Panc1 (cell line): ENCODE results near the gene RAPGEFL1. TPM values are rescaled to one million over a fixed set of nuclear protein-coding genes. Genes with fewer than 3 reads are reported as not detected.
"Not testable (repeated sequence)": the region's sequence is repeated elsewhere in the genome, so short reads cannot be mapped to it uniquely, and the experiment has no call there.

ENCODE experiments used
- ATAC-seq: fragments of 200-7000 bp; cut with Tn5 transposase; 2 replicates; pipeline ENCODE4 v1.9.1; 2020; ENCODE audit warnings: mild to moderate bottlenecking, moderate library complexity
- BruUV-seq: library from RNA; stranded (reverse); fragments of 400-500 nt; replicated peaks from 2 replicates; lab custom pipeline; 2021; lab: Mats Ljungman, UMichigan
- CTCF ChIA-PET: fragments of 300-600 bp; sonication (Branson Sonifier 250); formaldehyde crosslinking; loops from one replicate; lab custom pipeline; 2022; ENCODE audit warnings: antibody characterized with exemption; lab: Charles Lee
- POLR2A ChIA-PET: fragments of 300-600 bp; sonication (Branson Sonifier 250); formaldehyde crosslinking; loops from one replicate; lab custom pipeline; 2022; ENCODE audit warnings: antibody characterized with exemption; lab: Charles Lee
- DNase-seq: peaks from one replicate; pipeline ENCODE4 v3.0.0-alpha.2; 2010; ENCODE audit warnings: low read depth, low spot score
- H3K27ac ChIP-seq: 2 replicates; pipeline ENCODE4 v1.5.1; 2011; ENCODE audit warnings: mild to moderate bottlenecking, low read length, inconsistent platforms
- H3K27me3 ChIP-seq: fragments of 200-500 bp; sonication (Bioruptor generic); 2 replicates; pipeline ENCODE4 v1.6.0; 2014; ENCODE audit warnings: low read length, inconsistent platforms; ENCODE audit not compliant: control insufficient read depth, insufficient read depth
- H3K36me3 ChIP-seq: fragments of 200-500 bp; sonication (Bioruptor generic); 2 replicates; pipeline ENCODE4 v1.5.1; 2014; ENCODE audit warnings: inconsistent platforms, mild to moderate bottlenecking, low read length, moderate library complexity; ENCODE audit not compliant: control insufficient read depth, insufficient read depth
- H3K4me1 ChIP-seq: 2 replicates; pipeline ENCODE4 v1.5.1; 2011; ENCODE audit warnings: inconsistent platforms, mild to moderate bottlenecking, low read length, moderate library complexity; ENCODE audit not compliant: control insufficient read depth, insufficient read depth
- H3K4me3 ChIP-seq, 2 experiments: 2 replicates each; pipeline ENCODE4 v1.5.1; 2011 to 2012; ENCODE audit warnings: low read depth in 2 of 2, low read length in 2 of 2, mild to moderate bottlenecking in 2 of 2, inconsistent platforms in 1 of 2, moderate library complexity in 1 of 2
- H3K9me3 ChIP-seq: fragments of 200-500 bp; sonication (Bioruptor generic); 2 replicates; pipeline ENCODE4 v1.5.1; 2014; ENCODE audit warnings: low read depth, mild to moderate bottlenecking, inconsistent platforms, low read length, moderate library complexity; ENCODE audit not compliant: control insufficient read depth, insufficient read depth
- POLR2AphosphoS5 ChIP-seq: IDR thresholded peaks from 2 replicates; pipeline ENCODE4 v1.6.1; 2012; ENCODE audit warnings: mild to moderate bottlenecking, low read depth, low read length, moderate library complexity
- SIN3A ChIP-seq: IDR thresholded peaks from 2 replicates; pipeline ENCODE4 v1.6.1; 2012; ENCODE audit warnings: low read depth, mild to moderate bottlenecking, low read length, moderate library complexity, borderline replicate concordance; ENCODE audit not compliant: insufficient read depth
- TCF7L2 ChIP-seq: IDR thresholded peaks from 2 replicates; pipeline ENCODE4 v1.6.1; 2011; ENCODE audit warnings: mild to moderate bottlenecking, low read depth, low read length, inconsistent platforms
- in situ Hi-C: cut with HindIII; loops from 2 replicates; pipeline ENCODE4 v1.10.0; 2016; ENCODE audit warnings: low sequenced_read_pairs, low pct_unique_long_range_greater_than_20kb
- intact Hi-C: fragments of 100-400 bp; cut with micrococcal nuclease; formaldehyde crosslinking; loops from one replicate; pipeline ENCODE4 v1.10.0; 2022; ENCODE audit not compliant: unreplicated experiment
- total RNA-seq: library from RNA; stranded (reverse); gene quantifications from one replicate; pipeline ENCODE4 v1.2.1, GENCODE V29; 2021; ENCODE audit not compliant: unreplicated experiment
- TF ChIP-seq, protein P1 (sequence below): fragments of 450-650 bp; IDR thresholded peaks from 2 replicates; pipeline ENCODE4 v1.5.1; 2017; ENCODE audit warnings: mild to moderate bottlenecking
- TF ChIP-seq, protein P2 (sequence below), 2 experiments: IDR thresholded peaks; 2 replicates each; pipeline ENCODE4 v1.6.1; 2011 to 2012; ENCODE audit warnings: low read depth in 2 of 2, control low read depth in 1 of 2, low read length in 1 of 2, mild to moderate bottlenecking in 1 of 2, moderate library complexity in 1 of 2; ENCODE audit not compliant: insufficient read depth in 1 of 2

Gene RAPGEFL1
- total RNA-seq, 1 experiment from 2014 or later: 6.5 TPM

DNA sequence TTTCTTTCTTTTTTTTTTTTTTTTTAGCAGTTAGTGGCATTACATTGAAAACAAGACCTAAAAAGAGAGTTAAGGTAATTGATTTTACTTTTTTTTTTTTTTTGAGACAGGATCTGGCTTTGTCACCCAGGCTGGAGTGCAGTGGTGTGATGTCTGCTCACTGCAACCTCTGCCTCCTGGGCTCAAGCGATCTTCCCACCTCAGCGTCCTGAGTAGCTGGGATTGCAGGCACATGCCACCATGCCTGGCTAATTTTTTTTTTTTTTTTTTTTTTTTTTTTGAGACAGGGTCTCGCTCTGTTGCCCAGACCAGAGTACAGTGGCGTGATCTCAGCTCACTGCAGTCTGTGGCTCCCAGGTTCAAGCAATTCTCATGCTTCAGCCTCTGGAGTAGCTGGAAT is 54.7 kb downstream of the RAPGEFL1 start:
- CTCF ChIA-PET: interaction anchor here (0.6 to 1.2 kb wide), 3 partner anchors 13 to 220 kb away, joined by 4 to 6 read pairs (median 5); no protein-coding TSS in a partner anchor
- H3K36me3 ChIP-seq, H3K9me3 ChIP-seq, DNase-seq, H3K4me3 ChIP-seq, in situ Hi-C loops, intact Hi-C loops, H3K4me1 ChIP-seq, BruUV-seq, H3K27me3 ChIP-seq, H3K27ac ChIP-seq, ATAC-seq: not testable (repeated sequence)
- POLR2A ChIA-PET: interaction anchor here (0.6 kb wide), 2 partner anchors 29 to 30 kb away, joined by 3 to 4 read pairs; no protein-coding TSS in a partner anchor

DNA sequence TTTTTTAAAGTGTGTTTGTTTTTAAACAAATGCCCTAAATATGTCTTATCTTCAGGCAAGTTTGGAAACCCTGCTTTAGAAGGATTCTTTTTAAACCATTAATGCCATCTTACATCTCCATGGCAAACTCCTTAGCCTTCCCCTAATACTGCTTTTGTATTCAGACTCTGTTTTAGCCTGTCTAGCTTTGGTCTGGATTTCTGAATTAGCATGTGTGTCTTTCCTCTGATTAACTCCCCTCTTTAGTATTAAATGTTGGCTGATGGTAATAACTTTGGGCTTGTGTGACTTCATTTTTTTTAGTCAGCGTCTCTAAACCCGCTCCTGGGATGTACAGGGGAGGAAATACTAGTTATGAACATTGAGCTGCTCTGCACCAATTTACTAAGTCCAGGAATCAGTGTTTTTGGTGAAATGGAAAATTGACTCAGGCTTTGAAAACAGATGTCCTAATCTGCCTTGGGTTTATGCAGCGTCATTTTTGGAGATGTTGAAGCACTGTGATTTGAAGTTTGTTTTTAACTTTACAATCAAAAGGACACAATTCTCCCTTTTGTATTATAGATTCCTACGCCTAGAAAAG is 64.1 kb downstream of the RAPGEFL1 start:
- TSS peak; percentile 58 for BruUV-seq
- Histone ChIP-seq H3K9me3 (no peaks in the 10 kb centered on the region), H3K4me1 (no peaks in the 10 kb centered on the region), H3K36me3 (no peaks in the 10 kb centered on the region), H3K27me3 (no peaks in the 10 kb centered on the region), H3K4me3 (no peak overlapping the region), H3K27ac (no peak overlapping the region)
- TF ChIP-seq, protein P1, sequence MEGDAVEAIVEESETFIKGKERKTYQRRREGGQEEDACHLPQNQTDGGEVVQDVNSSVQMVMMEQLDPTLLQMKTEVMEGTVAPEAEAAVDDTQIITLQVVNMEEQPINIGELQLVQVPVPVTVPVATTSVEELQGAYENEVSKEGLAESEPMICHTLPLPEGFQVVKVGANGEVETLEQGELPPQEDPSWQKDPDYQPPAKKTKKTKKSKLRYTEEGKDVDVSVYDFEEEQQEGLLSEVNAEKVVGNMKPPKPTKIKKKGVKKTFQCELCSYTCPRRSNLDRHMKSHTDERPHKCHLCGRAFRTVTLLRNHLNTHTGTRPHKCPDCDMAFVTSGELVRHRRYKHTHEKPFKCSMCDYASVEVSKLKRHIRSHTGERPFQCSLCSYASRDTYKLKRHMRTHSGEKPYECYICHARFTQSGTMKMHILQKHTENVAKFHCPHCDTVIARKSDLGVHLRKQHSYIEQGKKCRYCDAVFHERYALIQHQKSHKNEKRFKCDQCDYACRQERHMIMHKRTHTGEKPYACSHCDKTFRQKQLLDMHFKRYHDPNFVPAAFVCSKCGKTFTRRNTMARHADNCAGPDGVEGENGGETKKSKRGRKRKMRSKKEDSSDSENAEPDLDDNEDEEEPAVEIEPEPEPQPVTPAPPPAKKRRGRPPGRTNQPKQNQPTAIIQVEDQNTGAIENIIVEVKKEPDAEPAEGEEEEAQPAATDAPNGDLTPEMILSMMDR: no peak
- TF ChIP-seq POLR2AphosphoS5 (no peak), TCF7L2 (no peak), SIN3A (no peak)
- TF ChIP-seq, protein P2, sequence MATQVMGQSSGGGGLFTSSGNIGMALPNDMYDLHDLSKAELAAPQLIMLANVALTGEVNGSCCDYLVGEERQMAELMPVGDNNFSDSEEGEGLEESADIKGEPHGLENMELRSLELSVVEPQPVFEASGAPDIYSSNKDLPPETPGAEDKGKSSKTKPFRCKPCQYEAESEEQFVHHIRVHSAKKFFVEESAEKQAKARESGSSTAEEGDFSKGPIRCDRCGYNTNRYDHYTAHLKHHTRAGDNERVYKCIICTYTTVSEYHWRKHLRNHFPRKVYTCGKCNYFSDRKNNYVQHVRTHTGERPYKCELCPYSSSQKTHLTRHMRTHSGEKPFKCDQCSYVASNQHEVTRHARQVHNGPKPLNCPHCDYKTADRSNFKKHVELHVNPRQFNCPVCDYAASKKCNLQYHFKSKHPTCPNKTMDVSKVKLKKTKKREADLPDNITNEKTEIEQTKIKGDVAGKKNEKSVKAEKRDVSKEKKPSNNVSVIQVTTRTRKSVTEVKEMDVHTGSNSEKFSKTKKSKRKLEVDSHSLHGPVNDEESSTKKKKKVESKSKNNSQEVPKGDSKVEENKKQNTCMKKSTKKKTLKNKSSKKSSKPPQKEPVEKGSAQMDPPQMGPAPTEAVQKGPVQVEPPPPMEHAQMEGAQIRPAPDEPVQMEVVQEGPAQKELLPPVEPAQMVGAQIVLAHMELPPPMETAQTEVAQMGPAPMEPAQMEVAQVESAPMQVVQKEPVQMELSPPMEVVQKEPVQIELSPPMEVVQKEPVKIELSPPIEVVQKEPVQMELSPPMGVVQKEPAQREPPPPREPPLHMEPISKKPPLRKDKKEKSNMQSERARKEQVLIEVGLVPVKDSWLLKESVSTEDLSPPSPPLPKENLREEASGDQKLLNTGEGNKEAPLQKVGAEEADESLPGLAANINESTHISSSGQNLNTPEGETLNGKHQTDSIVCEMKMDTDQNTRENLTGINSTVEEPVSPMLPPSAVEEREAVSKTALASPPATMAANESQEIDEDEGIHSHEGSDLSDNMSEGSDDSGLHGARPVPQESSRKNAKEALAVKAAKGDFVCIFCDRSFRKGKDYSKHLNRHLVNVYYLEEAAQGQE (IDR thresholded peaks at IDR 0.05; ENCODE audit: insufficient read depth in 1 of 2, low read depth in 2 of 2, low read length in 1 of 2): no peak
- CTCF ChIA-PET: interaction anchor here (0.5 kb wide), 1 partner anchor 10 kb away, joined by 4 read pairs; no protein-coding TSS in a partner anchor
- intact Hi-C loops (no loop called here), in situ Hi-C loops (no loop called here)
- DNase-seq (no peak), ATAC-seq (no peak)
- POLR2A ChIA-PET: no interaction called here

DNA sequence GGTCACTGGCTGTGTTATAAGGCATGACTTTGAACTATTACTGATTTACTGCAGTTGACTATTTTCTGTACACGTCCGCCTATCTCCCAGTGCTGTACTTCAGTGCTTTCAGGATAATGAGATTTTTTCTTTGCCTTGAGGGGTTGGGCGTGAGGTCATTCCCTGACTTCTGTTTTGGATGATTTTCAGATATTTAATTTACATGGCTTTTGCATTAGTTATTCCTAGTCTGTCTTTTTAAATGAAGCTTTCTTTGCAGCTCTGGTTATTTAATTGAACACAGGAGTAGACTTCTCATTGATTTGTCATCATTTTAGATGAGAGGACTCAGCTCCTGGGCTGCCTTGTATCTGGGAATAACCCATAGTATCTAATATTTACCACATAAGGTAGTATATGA is 65.5 kb downstream of the RAPGEFL1 start:
- TF ChIP-seq, protein P1: no peak
- no peak for TF ChIP-seq POLR2AphosphoS5
- no peak for TF ChIP-seq SIN3A
- no peak for TF ChIP-seq TCF7L2
- TF ChIP-seq, protein P2 (IDR thresholded peaks at IDR 0.05; ENCODE audit: insufficient read depth in 1 of 2, low read depth in 2 of 2, low read length in 1 of 2): no peak
- BruUV-seq: TSS peak; percentile 43
- ATAC-seq: no peak
- in situ Hi-C loops: no loop called here
- intact Hi-C loops: no loop called here
- no peak for DNase-seq
- Histone ChIP-seq H3K27ac (no peak overlapping the region), H3K36me3 (no peaks in the 10 kb centered on the region), H3K27me3 (no peaks in the 10 kb centered on the region), H3K4me1 (no peaks in the 10 kb centered on the region), H3K9me3 (no peaks in the 10 kb centered on the region), H3K4me3 (no peak overlapping the region)
- ChIA-PET POLR2A (interaction anchor here (0.6 kb wide), 1 partner anchor 14 kb away, joined by 3 read pairs; no protein-coding TSS in a partner anchor), CTCF (no interaction called here)
